WTC11 (cell line): ENCODE results near the gene LYZL4. TPM values are rescaled to one million over a fixed set of nuclear protein-coding genes. Genes with fewer than 3 reads are reported as not detected.

Experiments used
- ATAC-seq: fragments of 200-7000 bp; cut with Tn5 transposase; 2 replicates; pipeline ENCODE4 v1.10.0; 2021; ENCODE audit warnings: mild to moderate bottlenecking, moderate library complexity
- CTCF ChIA-PET: fragments of 300-600 bp; sonication (Branson Sonifier 250); formaldehyde crosslinking; loops from one replicate; lab custom pipeline; 2021; ENCODE audit warnings: antibody characterized with exemption; lab: Charles Lee
- POLR2A ChIA-PET: fragments of 350-600 bp; sonication (Branson Sonifier 250); formaldehyde crosslinking; loops from one replicate; lab custom pipeline; 2021; ENCODE audit warnings: antibody characterized with exemption; lab: Charles Lee
- DNase-seq: peaks from one replicate; pipeline ENCODE4 v3.0.0; 2021; ENCODE audit warnings: low spot score
- H3K27ac Mint-ChIP-seq: 2 replicates; pipeline ENCODE4 v1.8.0; 2021; ENCODE audit warnings: mixed read lengths
- H3K27me3 Mint-ChIP-seq: 2 replicates; pipeline ENCODE4 v1.8.0; 2021; ENCODE audit warnings: low read depth, mild to moderate bottlenecking, moderate library complexity, mixed read lengths
- H3K36me3 Mint-ChIP-seq: 2 replicates; pipeline ENCODE4 v1.8.0; 2021; ENCODE audit warnings: mixed read lengths
- H3K4me1 Mint-ChIP-seq: 2 replicates; pipeline ENCODE4 v1.8.0; 2022; ENCODE audit warnings: mixed read lengths
- H3K4me3 Mint-ChIP-seq: 2 replicates; pipeline ENCODE4 v1.8.0; 2021; ENCODE audit warnings: mild to moderate bottlenecking, moderate library complexity, mixed read lengths
- H3K9me3 Mint-ChIP-seq: 2 replicates; pipeline ENCODE4 v1.8.0; 2021; ENCODE audit warnings: mixed read lengths
- ESRRA ChIP-seq: sonication (generic); formaldehyde crosslinking; IDR thresholded peaks from 2 replicates; pipeline ENCODE4 v1.8.1; 2022; ENCODE audit warnings: mild to moderate bottlenecking, missing genetic modification reagents, borderline replicate concordance
- ETV6 ChIP-seq: sonication (generic); formaldehyde crosslinking; IDR thresholded peaks from 2 replicates; pipeline ENCODE4 v1.8.1; 2022; ENCODE audit warnings: mild to moderate bottlenecking, missing genetic modification reagents
- FOXK1 ChIP-seq: sonication (generic); formaldehyde crosslinking; IDR thresholded peaks from 2 replicates; pipeline ENCODE4 v1.8.0; 2022; ENCODE audit warnings: mild to moderate bottlenecking, moderate library complexity, missing genetic modification reagents
- GRHL2 ChIP-seq: fragments of 250-450 bp; sonication (Bioruptor Pico); IDR thresholded peaks from 2 replicates; pipeline ENCODE4 v1.8.0; 2022; ENCODE audit warnings: mild to moderate bottlenecking, moderate library complexity; ENCODE audit not compliant: insufficient replicate concordance, severe bottlenecking
- IRF2 ChIP-seq: sonication (generic); formaldehyde crosslinking; IDR thresholded peaks from 2 replicates; pipeline ENCODE4 v1.8.0; 2022; ENCODE audit warnings: low read depth, missing genetic modification reagents, borderline replicate concordance
- SOX15 ChIP-seq: fragments of 250-450 bp; sonication (Bioruptor Pico); IDR thresholded peaks from 2 replicates; pipeline ENCODE4 v1.9.0; 2021; ENCODE audit warnings: mild to moderate bottlenecking
- ZBTB21 ChIP-seq: sonication (generic); formaldehyde crosslinking; IDR thresholded peaks from 2 replicates; pipeline ENCODE4 v1.8.1; 2023; ENCODE audit warnings: mild to moderate bottlenecking, missing genetic modification reagents, borderline replicate concordance
- ZNF219 ChIP-seq: sonication (generic); formaldehyde crosslinking; IDR thresholded peaks from 2 replicates; pipeline ENCODE4 v1.8.0; 2023; ENCODE audit warnings: missing genetic modification reagents, mild to moderate bottlenecking, borderline replicate concordance
- ZNF317 ChIP-seq: sonication (generic); formaldehyde crosslinking; IDR thresholded peaks from 2 replicates; pipeline ENCODE4 v1.8.1; 2023; ENCODE audit warnings: low read depth, mild to moderate bottlenecking, moderate library complexity, missing genetic modification reagents, borderline replicate concordance
- ZNF396 ChIP-seq: fragments of 250-450 bp; sonication (Bioruptor Pico); IDR thresholded peaks from 2 replicates; pipeline ENCODE4 v1.8.0; 2021; ENCODE audit warnings: mild to moderate bottlenecking, moderate library complexity, borderline replicate concordance
- ZNF671 ChIP-seq: fragments of 250-450 bp; sonication (Bioruptor Pico); IDR thresholded peaks from 2 replicates; pipeline ENCODE4 v1.8.0; 2021; ENCODE audit warnings: mild to moderate bottlenecking
- total RNA-seq: library from RNA; stranded (reverse); gene quantifications from 3 replicates; pipeline ENCODE4 v1.2.3, GENCODE V29; 2021
- TF ChIP-seq, protein P1 (sequence below): sonication (generic); formaldehyde crosslinking; IDR thresholded peaks from 2 replicates; pipeline ENCODE4 v1.8.1; 2022; ENCODE audit warnings: mild to moderate bottlenecking, moderate library complexity, missing genetic modification reagents
- TF ChIP-seq, protein P2 (sequence below): sonication (generic); formaldehyde crosslinking; IDR thresholded peaks from 2 replicates; pipeline ENCODE4 v1.8.0; 2023; ENCODE audit warnings: missing genetic modification reagents
- TF ChIP-seq, protein P3 (sequence below): sonication (generic); formaldehyde crosslinking; IDR thresholded peaks from 2 replicates; pipeline ENCODE4 v1.8.0; 2022; ENCODE audit warnings: mild to moderate bottlenecking, missing genetic modification reagents
- TF ChIP-seq, protein P4 (sequence below): sonication (generic); formaldehyde crosslinking; IDR thresholded peaks from 2 replicates; pipeline ENCODE4 v1.8.1; 2023; ENCODE audit warnings: mild to moderate bottlenecking, moderate library complexity, missing genetic modification reagents
- TF ChIP-seq, protein P5 (sequence below): sonication (generic); formaldehyde crosslinking; IDR thresholded peaks from 2 replicates; pipeline ENCODE4 v1.8.0; 2022; ENCODE audit warnings: mild to moderate bottlenecking, missing genetic modification reagents
- TF ChIP-seq, protein P6 (sequence below): sonication (generic); formaldehyde crosslinking; IDR thresholded peaks from 2 replicates; pipeline ENCODE4 v1.8.1; 2023; ENCODE audit warnings: mild to moderate bottlenecking, missing genetic modification reagents
- TF ChIP-seq, protein P7 (sequence below): sonication (generic); formaldehyde crosslinking; IDR thresholded peaks from 2 replicates; pipeline ENCODE4 v1.8.0; 2023; ENCODE audit warnings: mild to moderate bottlenecking, missing genetic modification reagents
- TF ChIP-seq, protein P8 (sequence below): fragments of 250-450 bp; sonication (Bioruptor Pico); IDR thresholded peaks from 2 replicates; pipeline ENCODE4 v2.1.2; 2022; ENCODE audit warnings: mild to moderate bottlenecking, moderate library complexity
- TF ChIP-seq, protein P9 (sequence below): sonication (generic); formaldehyde crosslinking; IDR thresholded peaks from 2 replicates; pipeline ENCODE4 v1.8.1; 2023; ENCODE audit warnings: mild to moderate bottlenecking, missing genetic modification reagents, moderate library complexity

The LYZL4 gene
- total RNA-seq, 1 experiment from 2014 or later, result not detected

DNA sequence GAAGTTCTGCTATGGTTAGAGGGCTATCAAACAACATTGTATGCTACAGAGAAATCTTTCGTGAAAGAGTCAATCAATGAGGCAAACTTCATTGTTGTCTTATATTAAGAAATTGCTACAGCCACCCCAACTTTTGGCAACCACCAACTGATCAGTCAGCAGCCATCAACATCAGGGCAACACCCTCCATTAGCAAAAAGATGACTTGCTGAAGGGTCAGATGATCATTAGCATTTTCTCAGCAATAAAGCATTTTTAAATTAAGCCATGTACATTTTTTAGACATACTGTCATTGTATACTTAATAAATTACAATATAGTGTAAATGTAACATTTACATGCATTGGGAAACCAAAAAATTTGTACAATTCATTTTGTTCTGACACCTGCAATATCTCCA lies 53.1 kb downstream of the LYZL4 start:
- H3K9me3 Mint-ChIP-seq, result 0 out of 2 replicates have a peak, but pooled peaks cover 4% of the 10 kb centered on the region
- H3K27me3 Mint-ChIP-seq, result no peaks in the 10 kb centered on the region; the same call in 1 of the 2 replicates
- POLR2A ChIA-PET, result no interaction called here
- H3K4me3 Mint-ChIP-seq, result no peak overlapping the region
- TF ChIP-seq, protein P1, sequence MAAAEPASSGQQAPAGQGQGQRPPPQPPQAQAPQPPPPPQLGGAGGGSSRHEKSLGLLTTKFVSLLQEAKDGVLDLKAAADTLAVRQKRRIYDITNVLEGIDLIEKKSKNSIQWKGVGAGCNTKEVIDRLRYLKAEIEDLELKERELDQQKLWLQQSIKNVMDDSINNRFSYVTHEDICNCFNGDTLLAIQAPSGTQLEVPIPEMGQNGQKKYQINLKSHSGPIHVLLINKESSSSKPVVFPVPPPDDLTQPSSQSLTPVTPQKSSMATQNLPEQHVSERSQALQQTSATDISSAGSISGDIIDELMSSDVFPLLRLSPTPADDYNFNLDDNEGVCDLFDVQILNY, result no peak
- TF ChIP-seq, protein P2, sequence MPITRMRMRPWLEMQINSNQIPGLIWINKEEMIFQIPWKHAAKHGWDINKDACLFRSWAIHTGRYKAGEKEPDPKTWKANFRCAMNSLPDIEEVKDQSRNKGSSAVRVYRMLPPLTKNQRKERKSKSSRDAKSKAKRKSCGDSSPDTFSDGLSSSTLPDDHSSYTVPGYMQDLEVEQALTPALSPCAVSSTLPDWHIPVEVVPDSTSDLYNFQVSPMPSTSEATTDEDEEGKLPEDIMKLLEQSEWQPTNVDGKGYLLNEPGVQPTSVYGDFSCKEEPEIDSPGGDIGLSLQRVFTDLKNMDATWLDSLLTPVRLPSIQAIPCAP (CRISPR knock-in tag), result no peak
- TF ChIP-seq GRHL2 (CRISPR knock-in tag) (no peak), ETV6 (CRISPR knock-in tag) (no peak), ZNF396 (CRISPR knock-in tag) (no peak), FOXK1 (no peak), ESRRA (CRISPR knock-in tag) (no peak), SOX15 (CRISPR knock-in tag) (no peak), IRF2 (CRISPR knock-in tag) (no peak), ZNF317 (no peak), ZNF671 (CRISPR knock-in tag) (no peak)
- TF ChIP-seq, protein P3, sequence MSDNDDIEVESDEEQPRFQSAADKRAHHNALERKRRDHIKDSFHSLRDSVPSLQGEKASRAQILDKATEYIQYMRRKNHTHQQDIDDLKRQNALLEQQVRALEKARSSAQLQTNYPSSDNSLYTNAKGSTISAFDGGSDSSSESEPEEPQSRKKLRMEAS (CRISPR knock-in tag), result no peak
- H3K36me3 Mint-ChIP-seq, result no peaks in the 10 kb centered on the region
- peaks cover 5% of the 10 kb centered on the region for H3K4me1 Mint-ChIP-seq
- no peak for DNase-seq
- no peak for ATAC-seq
- CTCF ChIA-PET, result no interaction called here
- H3K27ac Mint-ChIP-seq, result no peak overlapping the region

DNA sequence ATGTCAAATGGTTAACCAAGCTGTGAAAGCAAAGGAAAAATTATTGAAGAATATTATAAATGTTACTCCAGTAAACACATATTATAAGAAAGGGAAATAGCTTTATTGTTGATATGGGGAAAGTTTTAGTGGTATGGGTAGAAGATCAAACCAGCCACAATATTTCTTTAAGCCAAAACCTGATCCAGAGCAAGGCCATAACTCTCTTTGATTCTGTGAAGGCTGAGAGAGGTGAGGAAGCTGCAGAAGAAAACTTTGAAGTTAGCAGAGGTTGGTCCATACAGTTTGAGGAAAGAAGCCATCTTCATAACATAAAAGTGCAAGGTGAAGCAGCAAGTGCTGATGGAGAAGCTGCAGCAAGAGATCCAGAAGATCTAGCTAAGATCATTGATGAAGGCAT lies 54.8 kb downstream of the LYZL4 start:
- H3K4me3 Mint-ChIP-seq, result no peak overlapping the region
- H3K4me1 Mint-ChIP-seq, result peaks cover 5% of the 10 kb centered on the region
- H3K9me3 Mint-ChIP-seq, result peaks cover 8% of the 10 kb centered on the region; the same call in 1 of the 2 replicates
- ChIA-PET CTCF (no interaction called here), POLR2A (no interaction called here)
- no peaks in the 10 kb centered on the region for H3K36me3 Mint-ChIP-seq
- no peaks in the 10 kb centered on the region; the same call in 1 of the 2 replicates for H3K27me3 Mint-ChIP-seq
- no peak overlapping the region for H3K27ac Mint-ChIP-seq
- DNase-seq (no peak), ATAC-seq (no peak)
- TF ChIP-seq, protein P4, sequence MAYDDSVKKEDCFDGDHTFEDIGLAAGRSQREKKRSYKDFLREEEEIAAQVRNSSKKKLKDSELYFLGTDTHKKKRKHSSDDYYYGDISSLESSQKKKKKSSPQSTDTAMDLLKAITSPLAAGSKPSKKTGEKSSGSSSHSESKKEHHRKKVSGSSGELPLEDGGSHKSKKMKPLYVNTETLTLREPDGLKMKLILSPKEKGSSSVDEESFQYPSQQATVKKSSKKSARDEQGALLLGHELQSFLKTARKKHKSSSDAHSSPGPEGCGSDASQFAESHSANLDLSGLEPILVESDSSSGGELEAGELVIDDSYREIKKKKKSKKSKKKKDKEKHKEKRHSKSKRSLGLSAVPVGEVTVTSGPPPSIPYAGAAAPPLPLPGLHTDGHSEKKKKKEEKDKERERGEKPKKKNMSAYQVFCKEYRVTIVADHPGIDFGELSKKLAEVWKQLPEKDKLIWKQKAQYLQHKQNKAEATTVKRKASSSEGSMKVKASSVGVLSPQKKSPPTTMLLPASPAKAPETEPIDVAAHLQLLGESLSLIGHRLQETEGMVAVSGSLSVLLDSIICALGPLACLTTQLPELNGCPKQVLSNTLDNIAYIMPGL (CRISPR knock-in tag), result no peak
- TF ChIP-seq, protein P5, sequence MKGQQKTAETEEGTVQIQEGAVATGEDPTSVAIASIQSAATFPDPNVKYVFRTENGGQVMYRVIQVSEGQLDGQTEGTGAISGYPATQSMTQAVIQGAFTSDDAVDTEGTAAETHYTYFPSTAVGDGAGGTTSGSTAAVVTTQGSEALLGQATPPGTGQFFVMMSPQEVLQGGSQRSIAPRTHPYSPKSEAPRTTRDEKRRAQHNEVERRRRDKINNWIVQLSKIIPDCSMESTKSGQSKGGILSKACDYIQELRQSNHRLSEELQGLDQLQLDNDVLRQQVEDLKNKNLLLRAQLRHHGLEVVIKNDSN, result no peak
- TF ChIP-seq, protein P6, sequence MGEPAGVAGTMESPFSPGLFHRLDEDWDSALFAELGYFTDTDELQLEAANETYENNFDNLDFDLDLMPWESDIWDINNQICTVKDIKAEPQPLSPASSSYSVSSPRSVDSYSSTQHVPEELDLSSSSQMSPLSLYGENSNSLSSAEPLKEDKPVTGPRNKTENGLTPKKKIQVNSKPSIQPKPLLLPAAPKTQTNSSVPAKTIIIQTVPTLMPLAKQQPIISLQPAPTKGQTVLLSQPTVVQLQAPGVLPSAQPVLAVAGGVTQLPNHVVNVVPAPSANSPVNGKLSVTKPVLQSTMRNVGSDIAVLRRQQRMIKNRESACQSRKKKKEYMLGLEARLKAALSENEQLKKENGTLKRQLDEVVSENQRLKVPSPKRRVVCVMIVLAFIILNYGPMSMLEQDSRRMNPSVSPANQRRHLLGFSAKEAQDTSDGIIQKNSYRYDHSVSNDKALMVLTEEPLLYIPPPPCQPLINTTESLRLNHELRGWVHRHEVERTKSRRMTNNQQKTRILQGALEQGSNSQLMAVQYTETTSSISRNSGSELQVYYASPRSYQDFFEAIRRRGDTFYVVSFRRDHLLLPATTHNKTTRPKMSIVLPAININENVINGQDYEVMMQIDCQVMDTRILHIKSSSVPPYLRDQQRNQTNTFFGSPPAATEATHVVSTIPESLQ (CRISPR knock-in tag), result no peak
- TF ChIP-seq, protein P7, sequence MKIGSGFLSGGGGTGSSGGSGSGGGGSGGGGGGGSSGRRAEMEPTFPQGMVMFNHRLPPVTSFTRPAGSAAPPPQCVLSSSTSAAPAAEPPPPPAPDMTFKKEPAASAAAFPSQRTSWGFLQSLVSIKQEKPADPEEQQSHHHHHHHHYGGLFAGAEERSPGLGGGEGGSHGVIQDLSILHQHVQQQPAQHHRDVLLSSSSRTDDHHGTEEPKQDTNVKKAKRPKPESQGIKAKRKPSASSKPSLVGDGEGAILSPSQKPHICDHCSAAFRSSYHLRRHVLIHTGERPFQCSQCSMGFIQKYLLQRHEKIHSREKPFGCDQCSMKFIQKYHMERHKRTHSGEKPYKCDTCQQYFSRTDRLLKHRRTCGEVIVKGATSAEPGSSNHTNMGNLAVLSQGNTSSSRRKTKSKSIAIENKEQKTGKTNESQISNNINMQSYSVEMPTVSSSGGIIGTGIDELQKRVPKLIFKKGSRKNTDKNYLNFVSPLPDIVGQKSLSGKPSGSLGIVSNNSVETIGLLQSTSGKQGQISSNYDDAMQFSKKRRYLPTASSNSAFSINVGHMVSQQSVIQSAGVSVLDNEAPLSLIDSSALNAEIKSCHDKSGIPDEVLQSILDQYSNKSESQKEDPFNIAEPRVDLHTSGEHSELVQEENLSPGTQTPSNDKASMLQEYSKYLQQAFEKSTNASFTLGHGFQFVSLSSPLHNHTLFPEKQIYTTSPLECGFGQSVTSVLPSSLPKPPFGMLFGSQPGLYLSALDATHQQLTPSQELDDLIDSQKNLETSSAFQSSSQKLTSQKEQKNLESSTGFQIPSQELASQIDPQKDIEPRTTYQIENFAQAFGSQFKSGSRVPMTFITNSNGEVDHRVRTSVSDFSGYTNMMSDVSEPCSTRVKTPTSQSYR (CRISPR knock-in tag), result no peak
- TF ChIP-seq, protein P8, sequence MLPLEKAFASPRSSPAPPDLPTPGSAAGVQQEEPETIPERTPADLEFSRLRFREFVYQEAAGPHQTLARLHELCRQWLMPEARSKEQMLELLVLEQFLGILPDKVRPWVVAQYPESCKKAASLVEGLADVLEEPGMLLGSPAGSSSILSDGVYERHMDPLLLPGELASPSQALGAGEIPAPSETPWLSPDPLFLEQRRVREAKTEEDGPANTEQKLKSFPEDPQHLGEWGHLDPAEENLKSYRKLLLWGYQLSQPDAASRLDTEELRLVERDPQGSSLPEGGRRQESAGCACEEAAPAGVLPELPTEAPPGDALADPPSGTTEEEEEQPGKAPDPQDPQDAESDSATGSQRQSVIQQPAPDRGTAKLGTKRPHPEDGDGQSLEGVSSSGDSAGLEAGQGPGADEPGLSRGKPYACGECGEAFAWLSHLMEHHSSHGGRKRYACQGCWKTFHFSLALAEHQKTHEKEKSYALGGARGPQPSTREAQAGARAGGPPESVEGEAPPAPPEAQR (CRISPR knock-in tag), result no peak
- no peak for TF ChIP-seq ZBTB21
- TF ChIP-seq, protein P9, sequence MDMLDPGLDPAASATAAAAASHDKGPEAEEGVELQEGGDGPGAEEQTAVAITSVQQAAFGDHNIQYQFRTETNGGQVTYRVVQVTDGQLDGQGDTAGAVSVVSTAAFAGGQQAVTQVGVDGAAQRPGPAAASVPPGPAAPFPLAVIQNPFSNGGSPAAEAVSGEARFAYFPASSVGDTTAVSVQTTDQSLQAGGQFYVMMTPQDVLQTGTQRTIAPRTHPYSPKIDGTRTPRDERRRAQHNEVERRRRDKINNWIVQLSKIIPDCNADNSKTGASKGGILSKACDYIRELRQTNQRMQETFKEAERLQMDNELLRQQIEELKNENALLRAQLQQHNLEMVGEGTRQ (CRISPR knock-in tag), result no peak
- TF ChIP-seq ZNF219 (CRISPR knock-in tag), result no peak
- no peak for TF ChIP-seq ETV6 (CRISPR knock-in tag)
